H4 (cell line): ENCODE results near the gene OTUD6A. TPM values are rescaled to one million over a fixed set of nuclear protein-coding genes. Genes with fewer than 3 reads are reported as not detected.

ENCODE experiments used
- total RNA-seq: library from RNA; depleted of rRNA; stranded (reverse); fragments of >200 nt; shearing (Covaris generic); gene quantifications from 2 replicates; pipeline ENCODE4 v1.2.3, GENCODE V29; 2014; rRNA removed

The OTUD6A gene
- total RNA-seq, 1 experiment from 2014 or later: not detected

Other genes with a start within 250 kb of the OTUD6A start
- not detected in 2 replicates for gene AWAT2, start 12.5 kb upstream of the OTUD6A start, total RNA-seq
- gene IGBP1, start 71.0 kb downstream of the OTUD6A start, total RNA-seq: 80.2 and 88.6 TPM in 2 replicates
- not detected in 2 replicates for gene DGAT2L6, start 115.0 kb downstream of the OTUD6A start, total RNA-seq
- gene AWAT1, start 172.2 kb downstream of the OTUD6A start, total RNA-seq: not detected in 2 replicates
- gene P2RY4, start 197.7 kb downstream of the OTUD6A start, total RNA-seq: not detected in 2 replicates
- gene ARR3, start 205.9 kb downstream of the OTUD6A start, total RNA-seq: not detected in 2 replicates
- gene RAB41, start 219.7 kb downstream of the OTUD6A start, total RNA-seq: not detected in 2 replicates
- 84.9 and 146 TPM in 2 replicates for gene PDZD11, start 227.5 kb downstream of the OTUD6A start, total RNA-seq
- gene KIF4A, start 227.6 kb downstream of the OTUD6A start, total RNA-seq: 37.5 TPM in 2 replicates